GM23338 (cell line): ENCODE data around the gene LSM14B. TPM values are rescaled to one million over a fixed set of nuclear protein-coding genes. Genes with fewer than 3 reads are reported as not detected.

Experiments
- ATAC-seq: fragments of 200-7000 bp; cut with Tn5 transposase; 3 replicates; pipeline ENCODE4 v1.9.1; 2020
- DNase-seq: peaks from one replicate; pipeline ENCODE4 v3.0.0-alpha.2; 2015; ENCODE audit warnings: low spot score
- H2AFZ ChIP-seq: fragments of 200-600 bp; sonication (generic); 2 replicates; pipeline ENCODE4 v1.8.0; 2016; ENCODE audit warnings: antibody characterized with exemption, mild to moderate bottlenecking, moderate library complexity
- H3F3A ChIP-seq: fragments of 200-600 bp; sonication (generic); replicated peaks from 2 replicates; pipeline ENCODE4 v1.8.0; 2017; ENCODE audit warnings: antibody characterized with exemption, mixed run types, low read depth
- H3K27ac ChIP-seq: fragments of 200-600 bp; sonication (generic); 2 replicates; pipeline ENCODE4 v1.6.1; 2016; ENCODE audit warnings: low read depth
- H3K27me3 ChIP-seq: fragments of 200-600 bp; sonication (generic); 2 replicates; pipeline ENCODE4 v1.8.0; 2016; ENCODE audit warnings: mild to moderate bottlenecking, mixed run types, moderate library complexity; ENCODE audit not compliant: insufficient read depth
- H3K36me3 ChIP-seq: fragments of 200-600 bp; sonication (generic); 2 replicates; pipeline ENCODE4 v1.8.0; 2016; ENCODE audit warnings: mild to moderate bottlenecking; ENCODE audit not compliant: insufficient read depth
- H3K4me1 ChIP-seq: fragments of 200-600 bp; sonication (generic); 2 replicates; pipeline ENCODE4 v1.8.0; 2016; ENCODE audit warnings: mild to moderate bottlenecking, moderate library complexity; ENCODE audit not compliant: insufficient read depth
- H3K4me2 ChIP-seq: fragments of 200-600 bp; sonication (generic); 2 replicates; pipeline ENCODE4 v1.7.1; 2017; ENCODE audit warnings: mixed run types
- H3K4me3 ChIP-seq: fragments of 200-600 bp; sonication (generic); 2 replicates; pipeline ENCODE4 v1.6.1; 2016; ENCODE audit warnings: mixed run types
- H3K79me2 ChIP-seq: fragments of 200-600 bp; sonication (generic); replicated peaks from 2 replicates; pipeline ENCODE4 v1.8.0; 2017; ENCODE audit warnings: mild to moderate bottlenecking; ENCODE audit not compliant: insufficient read depth
- H3K9me2 ChIP-seq: fragments of 200-600 bp; sonication (generic); 2 replicates; pipeline ENCODE4 v1.8.0; 2017; ENCODE audit not compliant: insufficient read depth
- H4K20me1 ChIP-seq: fragments of 200-600 bp; sonication (generic); replicated peaks from 2 replicates; pipeline ENCODE4 v1.8.0; 2017; ENCODE audit warnings: mild to moderate bottlenecking; ENCODE audit not compliant: insufficient read depth
- H3K27ac Mint-ChIP-seq: 2 replicates; pipeline ENCODE4 v1.8.0; 2020; ENCODE audit warnings: inconsistent platforms, mild to moderate bottlenecking, moderate library complexity, mixed read lengths
- H3K27me3 Mint-ChIP-seq: 3 replicates; pipeline ENCODE4 v1.8.0; 2022; ENCODE audit warnings: low read depth, mild to moderate bottlenecking, moderate library complexity, mixed read lengths, inconsistent platforms; ENCODE audit not compliant: insufficient read depth, poor library complexity
- H3K36me3 Mint-ChIP-seq: 3 replicates; pipeline ENCODE4 v1.8.0; 2021; ENCODE audit warnings: low read depth, mild to moderate bottlenecking, inconsistent platforms, moderate library complexity, mixed read lengths
- H3K4me1 Mint-ChIP-seq: 3 replicates; pipeline ENCODE4 v1.8.0; 2020; ENCODE audit warnings: mild to moderate bottlenecking, inconsistent platforms, mixed read lengths
- H3K4me3 Mint-ChIP-seq: 3 replicates; pipeline ENCODE4 v1.8.0; 2021; ENCODE audit warnings: moderate library complexity, mild to moderate bottlenecking, inconsistent platforms, mixed read lengths
- H3K9me3 Mint-ChIP-seq: 3 replicates; pipeline ENCODE4 v1.8.0; 2020; ENCODE audit warnings: moderate library complexity, mild to moderate bottlenecking, inconsistent platforms, mixed read lengths
- EZH2 ChIP-seq: fragments of 200-600 bp; sonication (generic); IDR thresholded peaks from one replicate; pipeline ENCODE4 v1.8.0; 2017; ENCODE audit warnings: antibody characterized with exemption, mild to moderate bottlenecking, low read depth; ENCODE audit not compliant: unreplicated experiment
- EZH2phosphoT487 ChIP-seq: fragments of 200-600 bp; sonication (generic); IDR thresholded peaks from one replicate; pipeline ENCODE4 v1.8.1; 2018; ENCODE audit warnings: antibody characterized with exemption; ENCODE audit not compliant: unreplicated experiment
- JUNB ChIP-seq: IDR thresholded peaks from one replicate; pipeline ENCODE4 v1.6.1; 2016; ENCODE audit warnings: antibody characterized with exemption; ENCODE audit not compliant: unreplicated experiment
- NANOG ChIP-seq: IDR thresholded peaks from 2 replicates; pipeline ENCODE4 v1.6.1; 2016; ENCODE audit warnings: antibody characterized with exemption, borderline replicate concordance
- POLR2AphosphoS5 ChIP-seq: IDR thresholded peaks from 2 replicates; pipeline ENCODE4 v1.6.1; 2016; ENCODE audit warnings: antibody characterized with exemption, low read depth
- ZNF331 ChIP-seq: fragments of 250-450 bp; sonication (Bioruptor Pico); IDR thresholded peaks from 2 replicates; pipeline ENCODE4 v1.5.0; 2020; ENCODE audit warnings: low read depth, mild to moderate bottlenecking, moderate library complexity
- polyA plus RNA-seq: library from polyadenylated mRNA; unstranded; fragments of >200 nt; fragmentation: Nextera tagmentation; extraction: Ambion mirVana; gene quantifications from 2 replicates; pipeline ENCODE4 v1.2.1, GENCODE V29; 2016
- total RNA-seq: library from RNA; depleted of rRNA; stranded (reverse); fragments of >200 nt; shearing (Covaris generic); gene quantifications from 2 replicates; pipeline ENCODE4 v1.2.3, GENCODE V29; 2014
- TF ChIP-seq, protein P1 (sequence below): IDR thresholded peaks from one replicate; pipeline ENCODE4 v1.6.1; 2018; ENCODE audit warnings: antibody characterized with exemption; ENCODE audit not compliant: unreplicated experiment
- TF ChIP-seq, protein P2 (sequence below): IDR thresholded peaks from 2 replicates; pipeline ENCODE4 v1.6.1; 2016; ENCODE audit warnings: antibody characterized with exemption
- TF ChIP-seq, protein P3 (sequence below), 2 experiments: fragments of 200-600 bp in 1 of 2; sonication (generic) in 1 of 2; conservative IDR thresholded peaks; 2 replicates each; pipeline versions ENCODE4 v1.5.1 to v1.6.1; 2016 to 2017; ENCODE audit warnings: antibody characterized with exemption in 2 of 2, low read depth in 2 of 2, mild to moderate bottlenecking in 2 of 2, moderate library complexity in 1 of 2

The LSM14B gene
- total and polyA plus RNA-seq, 2 experiments from 2014 or later: 9.6 to 55.7 TPM

DNA sequence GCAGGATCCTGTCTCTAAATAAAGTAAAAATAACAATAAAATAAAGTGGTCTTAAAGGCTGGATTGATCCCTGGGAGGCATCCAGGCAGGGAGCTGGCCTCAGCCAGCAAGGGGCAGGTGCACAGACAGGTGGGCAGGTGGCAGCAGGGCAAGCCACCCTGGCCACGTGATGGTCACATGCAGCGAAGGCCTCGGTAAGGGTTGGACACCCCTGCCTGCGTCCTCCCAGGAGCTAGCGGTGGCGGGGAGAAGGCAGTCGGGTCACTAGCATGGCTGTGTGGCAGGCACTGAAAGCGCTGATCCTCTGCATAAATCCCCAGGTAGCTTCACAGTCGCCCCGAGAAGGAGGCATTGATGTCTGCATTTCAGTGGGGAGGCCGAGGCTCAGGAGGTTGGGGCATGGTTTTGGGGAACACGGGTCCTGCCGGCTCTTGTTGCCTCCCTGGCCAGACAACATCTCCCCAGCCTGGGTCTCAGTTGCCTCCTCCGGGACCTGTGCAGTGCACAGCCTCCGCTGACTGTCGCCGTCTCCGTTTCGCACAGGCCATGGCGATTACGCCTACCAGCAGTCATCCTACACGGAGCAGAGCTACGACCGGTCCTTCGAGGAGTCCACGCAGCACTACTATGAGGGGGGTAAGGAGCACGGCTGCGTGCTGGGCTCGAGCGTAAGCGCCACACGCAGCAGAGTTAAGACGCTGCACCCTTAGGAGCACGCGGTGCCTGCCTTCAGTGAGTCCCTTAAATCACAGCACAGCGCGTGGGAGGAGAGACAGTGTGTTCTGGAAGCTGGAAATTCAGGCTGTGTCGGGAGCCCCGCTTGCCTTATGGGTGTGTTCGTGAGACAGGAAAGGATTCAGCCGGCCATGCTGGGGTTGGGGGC lies 42.8 kb downstream of the LSM14B start:
- no peaks in the 10 kb centered on the region for H3K79me2 ChIP-seq
- no peaks in the 10 kb centered on the region for H3F3A ChIP-seq
- no peaks in the 10 kb centered on the region for H3K9me2 ChIP-seq
- H3K27ac ChIP-seq: no peak overlapping the region
- no peaks in the 10 kb centered on the region for H3K4me1 ChIP-seq
- no peak overlapping the region for H2AFZ ChIP-seq
- TF ChIP-seq EZH2: no peak
- TF ChIP-seq, protein P1, sequence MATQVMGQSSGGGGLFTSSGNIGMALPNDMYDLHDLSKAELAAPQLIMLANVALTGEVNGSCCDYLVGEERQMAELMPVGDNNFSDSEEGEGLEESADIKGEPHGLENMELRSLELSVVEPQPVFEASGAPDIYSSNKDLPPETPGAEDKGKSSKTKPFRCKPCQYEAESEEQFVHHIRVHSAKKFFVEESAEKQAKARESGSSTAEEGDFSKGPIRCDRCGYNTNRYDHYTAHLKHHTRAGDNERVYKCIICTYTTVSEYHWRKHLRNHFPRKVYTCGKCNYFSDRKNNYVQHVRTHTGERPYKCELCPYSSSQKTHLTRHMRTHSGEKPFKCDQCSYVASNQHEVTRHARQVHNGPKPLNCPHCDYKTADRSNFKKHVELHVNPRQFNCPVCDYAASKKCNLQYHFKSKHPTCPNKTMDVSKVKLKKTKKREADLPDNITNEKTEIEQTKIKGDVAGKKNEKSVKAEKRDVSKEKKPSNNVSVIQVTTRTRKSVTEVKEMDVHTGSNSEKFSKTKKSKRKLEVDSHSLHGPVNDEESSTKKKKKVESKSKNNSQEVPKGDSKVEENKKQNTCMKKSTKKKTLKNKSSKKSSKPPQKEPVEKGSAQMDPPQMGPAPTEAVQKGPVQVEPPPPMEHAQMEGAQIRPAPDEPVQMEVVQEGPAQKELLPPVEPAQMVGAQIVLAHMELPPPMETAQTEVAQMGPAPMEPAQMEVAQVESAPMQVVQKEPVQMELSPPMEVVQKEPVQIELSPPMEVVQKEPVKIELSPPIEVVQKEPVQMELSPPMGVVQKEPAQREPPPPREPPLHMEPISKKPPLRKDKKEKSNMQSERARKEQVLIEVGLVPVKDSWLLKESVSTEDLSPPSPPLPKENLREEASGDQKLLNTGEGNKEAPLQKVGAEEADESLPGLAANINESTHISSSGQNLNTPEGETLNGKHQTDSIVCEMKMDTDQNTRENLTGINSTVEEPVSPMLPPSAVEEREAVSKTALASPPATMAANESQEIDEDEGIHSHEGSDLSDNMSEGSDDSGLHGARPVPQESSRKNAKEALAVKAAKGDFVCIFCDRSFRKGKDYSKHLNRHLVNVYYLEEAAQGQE: no peak
- no peak for TF ChIP-seq JUNB
- no peak for TF ChIP-seq POLR2AphosphoS5
- TF ChIP-seq NANOG: no peak
- TF ChIP-seq EZH2phosphoT487: no peak
- TF ChIP-seq, protein P2, sequence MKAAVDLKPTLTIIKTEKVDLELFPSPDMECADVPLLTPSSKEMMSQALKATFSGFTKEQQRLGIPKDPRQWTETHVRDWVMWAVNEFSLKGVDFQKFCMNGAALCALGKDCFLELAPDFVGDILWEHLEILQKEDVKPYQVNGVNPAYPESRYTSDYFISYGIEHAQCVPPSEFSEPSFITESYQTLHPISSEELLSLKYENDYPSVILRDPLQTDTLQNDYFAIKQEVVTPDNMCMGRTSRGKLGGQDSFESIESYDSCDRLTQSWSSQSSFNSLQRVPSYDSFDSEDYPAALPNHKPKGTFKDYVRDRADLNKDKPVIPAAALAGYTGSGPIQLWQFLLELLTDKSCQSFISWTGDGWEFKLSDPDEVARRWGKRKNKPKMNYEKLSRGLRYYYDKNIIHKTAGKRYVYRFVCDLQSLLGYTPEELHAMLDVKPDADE: no peak
- no peak for TF ChIP-seq ZNF331 (CRISPR knock-in tag)
- TF ChIP-seq, protein P3, sequence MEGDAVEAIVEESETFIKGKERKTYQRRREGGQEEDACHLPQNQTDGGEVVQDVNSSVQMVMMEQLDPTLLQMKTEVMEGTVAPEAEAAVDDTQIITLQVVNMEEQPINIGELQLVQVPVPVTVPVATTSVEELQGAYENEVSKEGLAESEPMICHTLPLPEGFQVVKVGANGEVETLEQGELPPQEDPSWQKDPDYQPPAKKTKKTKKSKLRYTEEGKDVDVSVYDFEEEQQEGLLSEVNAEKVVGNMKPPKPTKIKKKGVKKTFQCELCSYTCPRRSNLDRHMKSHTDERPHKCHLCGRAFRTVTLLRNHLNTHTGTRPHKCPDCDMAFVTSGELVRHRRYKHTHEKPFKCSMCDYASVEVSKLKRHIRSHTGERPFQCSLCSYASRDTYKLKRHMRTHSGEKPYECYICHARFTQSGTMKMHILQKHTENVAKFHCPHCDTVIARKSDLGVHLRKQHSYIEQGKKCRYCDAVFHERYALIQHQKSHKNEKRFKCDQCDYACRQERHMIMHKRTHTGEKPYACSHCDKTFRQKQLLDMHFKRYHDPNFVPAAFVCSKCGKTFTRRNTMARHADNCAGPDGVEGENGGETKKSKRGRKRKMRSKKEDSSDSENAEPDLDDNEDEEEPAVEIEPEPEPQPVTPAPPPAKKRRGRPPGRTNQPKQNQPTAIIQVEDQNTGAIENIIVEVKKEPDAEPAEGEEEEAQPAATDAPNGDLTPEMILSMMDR (conservative IDR thresholded peaks at IDR 0.05; ENCODE audit: low read depth in 2 of 2): no peak
- no peaks in the 10 kb centered on the region for H3K27me3 ChIP-seq
- no peaks in the 10 kb centered on the region; the same call in 1 of the 2 replicates for H4K20me1 ChIP-seq
- Mint-ChIP-seq H3K36me3 (peaks cover 53% of the 10 kb centered on the region), H3K27me3 (peaks cover 13% of the 10 kb centered on the region), H3K9me3 (no peaks in the 10 kb centered on the region), H3K27ac (peak overlapping the region; percentile 48; the same call in 1 of the 2 replicates), H3K4me3 (no peak overlapping the region), H3K4me1 (no peaks in the 10 kb centered on the region)
- no peak overlapping the region for H3K4me3 ChIP-seq
- ATAC-seq (no peak), DNase-seq (no peak)
- H3K36me3 ChIP-seq: peaks cover 26% of the 10 kb centered on the region
- no peak overlapping the region for H3K4me2 ChIP-seq
